GM19025 (cell line): ENCODE results near the gene RAB21.

Experiments used
- ATAC-seq: cut with Tn5 transposase; IDR thresholded peaks from one replicate; pipeline ENCODE4 v1.9.1; 2021; ENCODE audit warnings: mild to moderate bottlenecking, low read depth, moderate library complexity; ENCODE audit not compliant: unreplicated experiment

RAB21 gene, protein sequence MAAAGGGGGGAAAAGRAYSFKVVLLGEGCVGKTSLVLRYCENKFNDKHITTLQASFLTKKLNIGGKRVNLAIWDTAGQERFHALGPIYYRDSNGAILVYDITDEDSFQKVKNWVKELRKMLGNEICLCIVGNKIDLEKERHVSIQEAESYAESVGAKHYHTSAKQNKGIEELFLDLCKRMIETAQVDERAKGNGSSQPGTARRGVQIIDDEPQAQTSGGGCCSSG

DNA sequence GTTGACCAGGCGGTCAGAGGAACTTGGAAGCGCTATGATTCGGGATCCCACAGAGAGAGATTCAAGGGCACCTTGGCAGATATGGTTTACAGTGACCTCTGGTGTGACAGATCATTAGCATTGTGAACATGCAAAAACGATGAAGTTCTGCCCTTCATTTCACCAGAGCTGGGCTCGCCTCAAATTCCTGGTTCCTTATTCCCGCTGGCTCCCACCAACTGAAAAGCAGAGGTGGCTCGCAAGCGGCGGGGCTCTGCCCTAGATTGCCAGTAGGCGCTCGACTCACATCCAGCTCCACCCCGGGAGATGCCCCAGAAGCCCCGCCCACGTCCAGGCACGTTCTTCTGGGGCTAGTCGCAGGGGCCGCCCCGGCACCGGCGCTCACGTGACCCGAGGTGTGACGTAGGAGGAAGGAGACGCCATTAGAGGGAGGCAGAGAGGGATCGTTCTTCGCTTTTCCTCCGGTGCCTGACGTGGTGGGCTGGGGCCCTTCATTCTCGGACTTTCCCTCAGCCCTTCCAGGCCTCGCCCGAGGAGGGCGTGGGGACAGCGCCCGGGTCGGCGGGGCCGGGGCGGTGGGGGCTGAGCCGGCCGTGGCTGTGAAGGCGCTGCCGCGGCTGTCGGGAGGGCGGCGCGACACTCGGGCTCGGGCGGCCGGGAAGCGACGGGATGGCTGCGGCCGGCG lies at the start of gene RAB21:
RAB21 (plus strand) TSS at position 403 of the 685 bp plus-strand sequence; CDS start at position 670, 267 bp downstream.
- ATAC-seq = peak; percentile 87

DNA sequence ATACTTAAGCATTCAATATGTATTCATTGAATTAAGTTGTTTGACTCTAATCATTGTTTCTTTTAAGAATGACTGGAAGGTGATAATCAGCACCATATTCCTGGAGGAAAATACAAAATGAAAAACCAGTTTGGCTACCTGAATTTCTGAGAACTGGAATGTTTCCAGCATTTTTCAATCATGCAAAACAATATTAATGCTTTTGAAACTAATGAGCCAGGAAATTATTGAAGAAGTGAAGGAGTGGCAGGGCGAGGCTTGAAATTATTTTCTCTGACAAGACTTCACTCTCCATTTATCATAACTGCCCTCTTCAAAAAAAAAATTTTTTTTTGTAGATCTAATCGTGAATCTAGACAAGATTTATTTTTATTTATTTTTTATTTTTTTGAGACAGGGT lies 49.7 kb upstream of the RAB21 start:
- ATAC-seq = no peak

DNA sequence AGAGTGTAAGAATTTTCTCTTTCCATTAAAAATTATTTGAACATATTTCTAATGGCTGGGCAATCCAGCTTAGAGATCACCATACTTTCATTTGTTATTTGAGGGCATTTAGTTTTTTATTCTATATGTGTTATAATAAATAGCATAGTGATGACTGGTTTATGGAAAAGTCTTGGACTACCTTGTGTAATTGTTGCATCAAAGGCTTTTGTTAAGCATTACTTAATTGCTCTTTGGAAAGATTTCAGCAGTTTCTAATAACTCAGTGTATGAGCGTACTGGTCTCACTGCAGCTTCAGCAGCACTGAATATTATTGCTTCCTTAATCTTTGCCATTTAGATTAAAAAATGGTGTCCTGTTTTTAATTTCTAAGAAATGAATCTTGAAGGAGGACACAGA lies 46.0 kb upstream of the RAB21 start:
- ATAC-seq = no peak

DNA sequence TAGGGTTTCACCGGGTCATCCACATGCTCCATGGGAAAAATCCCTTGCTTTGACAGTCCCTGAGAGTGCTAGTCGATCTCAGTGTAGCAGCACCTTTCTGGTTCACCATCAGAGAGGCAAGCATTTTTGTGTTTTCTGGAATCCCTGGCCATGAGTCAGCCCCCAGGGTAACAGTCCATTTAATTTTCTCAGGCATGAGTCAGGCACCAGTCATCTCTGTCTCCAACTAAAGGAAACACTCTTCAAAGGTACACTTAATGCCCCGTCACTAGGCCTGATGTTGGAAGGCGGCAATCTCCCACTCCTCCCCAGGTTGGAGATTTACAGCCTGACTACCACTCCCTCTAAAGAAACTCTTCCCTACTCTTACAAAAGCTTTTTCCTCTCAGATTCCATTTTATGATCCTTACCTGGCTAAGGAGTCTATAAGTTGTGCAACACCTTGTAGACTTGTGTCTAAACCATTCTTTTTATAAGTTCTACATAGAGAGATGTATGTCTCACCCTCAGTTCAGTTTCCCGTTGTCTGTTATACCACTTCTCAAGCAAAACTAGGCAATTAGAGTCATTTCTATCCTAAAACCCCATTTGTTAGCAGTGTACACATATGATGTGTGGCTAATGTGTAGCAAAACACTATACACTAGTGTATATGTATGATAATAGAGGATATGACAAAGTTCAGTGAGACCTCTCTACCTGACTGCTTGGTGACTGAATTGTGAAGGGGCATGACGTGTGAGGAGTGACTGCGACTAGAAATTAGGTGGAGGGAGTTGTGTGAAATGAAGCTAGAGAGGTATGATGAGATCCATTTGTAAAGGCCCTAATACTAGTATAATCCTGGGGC lies 44.2 kb upstream of the RAB21 start:
- no peak for ATAC-seq

DNA sequence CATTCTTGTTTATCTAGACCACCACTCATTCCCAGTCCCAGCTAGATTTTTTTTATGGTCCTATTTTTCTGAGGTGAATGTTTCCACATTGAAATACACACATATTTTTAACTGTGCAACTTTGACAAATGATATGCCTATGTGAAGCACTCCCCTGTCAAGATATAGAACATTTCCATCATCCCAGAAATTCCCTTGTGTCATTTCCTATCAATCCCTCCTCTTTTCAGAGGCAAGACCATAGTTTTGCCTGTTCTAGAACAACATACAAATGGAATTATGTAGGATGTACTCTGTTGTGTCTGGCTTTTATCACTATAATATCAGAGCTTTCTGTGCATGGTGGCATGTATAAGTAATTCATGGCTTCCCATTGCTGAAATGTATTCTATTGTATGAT lies 36.1 kb upstream of the RAB21 start:
- no peak for ATAC-seq

DNA sequence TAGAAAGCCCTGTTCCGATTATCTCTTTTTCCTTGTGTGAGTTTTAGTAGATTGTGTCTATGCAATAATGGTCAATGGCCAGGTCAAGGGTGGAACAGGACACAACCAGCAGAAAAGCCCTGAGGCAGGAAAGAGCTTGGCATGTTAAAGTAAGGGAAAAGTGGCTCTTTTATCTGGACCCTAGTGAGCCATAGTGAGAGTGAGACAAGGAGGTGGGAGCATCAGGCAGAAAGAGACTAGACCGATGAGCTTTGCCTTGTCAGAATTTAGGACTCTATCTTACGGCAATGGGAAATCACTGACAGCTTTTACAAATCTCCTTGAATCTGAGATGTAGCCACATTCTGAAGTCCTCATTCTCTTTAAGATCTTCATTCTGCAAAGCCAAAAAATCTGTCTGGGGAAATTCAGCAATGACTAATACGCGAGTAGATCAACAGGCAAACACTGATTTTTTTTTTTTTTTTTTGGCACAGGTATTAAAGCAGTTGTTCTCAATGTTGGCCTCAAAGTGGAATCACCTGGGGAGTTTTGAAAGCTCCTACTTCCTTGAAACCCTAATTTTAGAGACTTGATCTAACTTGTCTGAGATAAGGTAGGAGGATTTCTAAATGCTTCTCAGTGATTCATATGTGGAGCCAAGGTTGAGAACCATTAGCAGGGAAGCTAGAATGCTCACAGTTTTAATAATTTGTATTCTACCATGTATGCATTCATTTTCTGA lies 34.9 kb upstream of the RAB21 start:
- ATAC-seq = no peak

DNA sequence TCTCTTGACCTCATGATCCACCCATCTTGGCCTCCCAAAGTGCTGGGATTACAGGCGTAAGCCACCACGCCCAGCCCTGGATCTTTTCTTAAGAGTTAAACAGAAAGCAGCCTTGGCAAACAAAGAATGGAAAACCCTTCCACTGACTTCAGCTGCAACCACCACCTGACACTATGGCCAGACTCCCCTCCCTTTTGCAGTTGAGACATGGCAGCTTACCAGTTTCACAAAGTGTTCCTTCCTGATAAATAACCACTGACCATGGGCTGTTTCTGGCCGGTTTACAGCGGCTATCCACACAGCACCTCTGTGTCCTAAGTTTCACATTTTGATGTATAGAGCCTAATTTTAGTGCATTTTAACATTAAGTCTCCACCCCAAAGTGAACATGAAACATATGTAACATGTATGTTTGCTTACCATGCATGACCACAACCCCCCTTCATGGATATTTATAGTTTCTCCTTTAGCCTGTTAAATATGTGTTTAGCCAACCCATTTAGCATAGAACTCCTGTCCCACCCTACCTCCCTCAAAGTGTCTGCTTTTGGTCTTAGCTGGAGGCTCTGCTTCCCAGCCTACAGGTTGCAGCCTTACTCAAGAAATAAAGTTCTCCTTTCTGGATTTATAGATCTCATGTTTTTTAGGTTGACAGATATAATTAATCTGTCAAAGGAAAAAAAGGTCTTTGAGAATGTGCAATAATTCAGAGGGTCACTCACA lies 32.7 kb upstream of the RAB21 start:
- no peak for ATAC-seq

DNA sequence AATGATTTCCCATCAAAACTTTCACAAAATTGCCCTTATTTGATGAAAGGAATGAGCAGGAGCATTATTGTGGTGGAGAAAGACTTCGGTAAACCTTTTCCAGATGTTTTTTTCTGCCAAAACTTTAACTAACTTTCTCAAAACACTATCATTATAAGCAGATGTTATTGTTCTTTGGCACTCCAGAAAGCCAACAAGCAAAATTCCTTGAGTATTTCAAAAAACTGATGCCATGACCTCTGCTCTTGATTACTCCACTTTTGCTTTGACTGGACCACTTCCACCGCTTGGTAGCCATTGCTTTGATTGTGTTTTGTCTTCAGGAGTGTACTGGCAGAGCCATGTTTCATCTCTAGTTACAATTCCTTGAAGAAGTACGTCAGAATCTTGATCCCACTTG lies 29.7 kb upstream of the RAB21 start:
- ATAC-seq = no peak

DNA sequence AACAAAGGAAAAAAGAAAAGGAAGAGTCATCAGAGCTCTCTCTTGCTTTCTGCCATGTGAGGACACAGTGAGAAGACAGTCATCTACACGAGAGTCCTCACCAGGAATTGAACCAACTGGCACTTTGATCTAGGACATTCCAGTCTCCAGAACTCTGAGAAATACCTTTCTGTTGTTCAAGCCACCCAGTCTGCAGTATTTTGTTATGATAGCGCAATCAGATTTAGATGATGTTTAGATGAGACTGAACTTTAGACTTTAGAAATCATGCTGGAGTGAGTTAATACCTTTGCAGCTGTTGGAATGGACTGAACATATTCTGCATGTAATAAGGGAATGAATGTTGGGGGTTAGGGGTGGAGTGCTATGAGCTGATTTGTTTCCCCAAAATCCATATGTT lies 28.1 kb upstream of the RAB21 start:
- no peak for ATAC-seq

DNA sequence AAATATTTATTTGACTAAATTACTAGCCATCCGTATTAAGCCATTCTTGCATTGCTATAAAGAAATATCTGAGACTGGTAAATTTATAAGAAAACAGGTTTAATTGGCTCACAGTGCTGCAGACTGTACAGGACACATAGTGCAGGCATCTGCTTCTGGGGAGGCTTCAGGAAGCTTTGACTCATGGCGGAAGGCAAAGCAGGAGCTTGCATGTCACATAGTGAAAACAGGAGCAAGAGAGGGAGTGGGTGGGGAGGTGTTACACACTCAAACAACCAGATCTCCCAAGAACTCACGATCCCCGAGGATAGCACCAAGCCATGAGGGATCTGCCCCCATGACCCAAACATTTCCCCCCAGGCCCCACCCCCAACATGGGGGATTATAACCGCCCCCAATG lies 26.7 kb upstream of the RAB21 start:
- no peak for ATAC-seq

DNA sequence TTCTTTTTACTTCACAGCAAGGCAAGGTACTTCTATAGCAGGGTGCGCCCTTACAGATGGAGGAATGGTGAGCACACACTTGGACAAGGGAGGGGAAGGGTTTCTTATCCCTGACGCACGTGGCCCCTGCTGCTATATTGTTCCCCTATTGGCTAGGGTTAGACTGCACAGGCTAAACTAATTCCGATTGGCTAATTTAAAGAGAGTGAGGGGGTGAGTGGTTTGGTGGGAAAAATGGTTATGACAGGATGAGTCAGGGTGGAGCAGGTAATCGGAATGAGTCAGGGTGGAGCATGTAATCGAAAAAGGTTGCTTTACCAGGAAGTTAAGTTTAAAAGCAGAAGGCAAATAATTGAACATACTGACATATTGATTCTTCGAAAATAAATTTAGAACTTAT lies 23.7 kb upstream of the RAB21 start:
- ATAC-seq = no peak

DNA sequence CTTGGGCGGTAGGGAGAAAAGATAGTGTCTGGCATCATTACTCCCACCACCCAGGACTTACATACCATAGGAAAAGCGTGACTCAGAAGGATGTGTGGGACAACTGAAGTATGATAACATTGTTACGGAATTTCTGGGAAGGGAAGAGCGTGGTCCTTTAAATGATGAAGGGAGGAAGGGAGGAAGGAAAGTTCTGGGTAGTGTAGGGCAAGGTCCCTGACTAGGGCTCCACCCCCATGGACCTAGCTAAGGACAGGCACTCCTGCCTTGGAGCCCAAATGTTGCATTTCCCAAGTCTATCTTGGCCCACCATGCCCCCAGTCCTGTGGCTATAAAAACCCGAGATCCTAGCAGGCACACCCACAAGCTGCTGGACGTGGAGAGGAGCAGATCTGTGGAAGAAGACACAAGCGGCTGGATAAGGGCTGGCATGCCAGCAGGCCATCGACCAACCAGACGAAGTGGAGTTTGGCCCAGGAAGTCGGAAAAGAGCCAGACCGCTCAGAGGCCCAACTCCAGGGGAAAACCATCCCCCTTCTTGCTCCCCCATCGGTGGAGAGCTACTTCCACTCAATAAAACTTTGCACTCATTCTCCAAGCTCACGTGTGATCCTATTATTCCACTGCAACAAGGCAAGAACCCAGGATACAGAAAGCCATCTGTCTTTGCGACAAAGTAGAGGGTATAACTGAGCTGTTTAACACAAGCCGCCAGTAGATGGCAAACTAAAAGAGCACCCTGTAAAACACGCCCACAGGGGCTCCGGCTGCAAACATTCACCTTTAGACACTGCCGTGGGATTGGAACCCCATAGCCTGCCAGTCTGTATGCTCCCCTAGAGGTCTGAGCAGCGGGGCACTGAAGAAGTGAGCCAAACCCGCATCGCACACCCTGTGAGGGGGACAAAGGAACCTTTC lies 23.0 kb upstream of the RAB21 start:
- peak; percentile 81 for ATAC-seq

DNA sequence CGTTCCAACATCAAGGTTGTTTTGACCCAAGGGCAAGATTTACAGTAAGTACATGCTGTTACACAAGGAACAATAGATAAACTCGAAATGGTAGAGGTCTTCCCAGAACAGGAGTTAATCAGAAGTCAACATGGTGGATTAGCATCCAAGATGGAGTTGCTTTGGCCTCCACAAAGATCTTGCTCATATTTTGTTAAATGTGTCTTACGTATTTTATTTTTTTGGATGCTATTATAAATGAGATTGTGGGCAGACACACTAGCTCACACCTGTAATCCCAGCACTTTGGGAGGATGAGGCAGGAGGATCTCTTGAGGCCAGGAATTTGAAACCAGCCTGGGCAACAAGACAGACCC lies 22.3 kb upstream of the RAB21 start:
- ATAC-seq = peak; percentile 32

DNA sequence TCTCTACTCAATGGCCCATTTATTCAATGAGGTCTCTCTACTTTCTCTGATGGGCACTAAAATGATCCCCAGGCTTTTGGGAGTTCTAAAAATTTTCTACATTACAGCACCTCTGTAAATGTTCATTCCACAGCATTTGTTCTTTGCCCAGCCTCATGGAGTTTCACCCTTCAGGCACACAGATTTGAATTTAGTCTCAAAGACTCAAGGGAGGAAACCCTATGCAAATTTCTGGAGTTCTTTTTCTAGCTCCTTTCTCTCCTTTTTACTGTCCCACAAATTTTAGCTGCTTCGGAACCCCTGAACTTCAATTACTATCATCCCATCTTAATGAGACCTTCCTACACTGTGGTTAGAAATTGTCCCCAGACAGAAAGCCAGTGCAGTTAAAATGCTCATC lies 17.5 kb upstream of the RAB21 start:
- ATAC-seq = no peak

DNA sequence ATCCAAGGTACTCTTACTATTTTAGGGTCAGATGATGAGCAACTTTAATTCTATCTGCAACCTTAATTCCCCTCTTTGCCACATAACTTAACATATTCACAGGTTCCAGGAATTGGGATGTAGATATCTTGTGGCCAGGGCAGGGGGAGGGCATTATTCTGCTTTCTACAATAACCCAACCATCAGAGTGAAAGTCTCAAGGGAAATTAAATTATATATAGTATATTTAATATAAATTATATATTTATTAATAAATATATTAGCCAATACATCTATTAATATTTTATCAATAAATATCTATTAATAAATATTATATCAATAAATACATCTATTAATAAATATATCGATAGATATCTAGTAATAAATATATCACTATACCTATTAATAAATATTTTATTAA lies 11.7 kb upstream of the RAB21 start:
- ATAC-seq = no peak

DNA sequence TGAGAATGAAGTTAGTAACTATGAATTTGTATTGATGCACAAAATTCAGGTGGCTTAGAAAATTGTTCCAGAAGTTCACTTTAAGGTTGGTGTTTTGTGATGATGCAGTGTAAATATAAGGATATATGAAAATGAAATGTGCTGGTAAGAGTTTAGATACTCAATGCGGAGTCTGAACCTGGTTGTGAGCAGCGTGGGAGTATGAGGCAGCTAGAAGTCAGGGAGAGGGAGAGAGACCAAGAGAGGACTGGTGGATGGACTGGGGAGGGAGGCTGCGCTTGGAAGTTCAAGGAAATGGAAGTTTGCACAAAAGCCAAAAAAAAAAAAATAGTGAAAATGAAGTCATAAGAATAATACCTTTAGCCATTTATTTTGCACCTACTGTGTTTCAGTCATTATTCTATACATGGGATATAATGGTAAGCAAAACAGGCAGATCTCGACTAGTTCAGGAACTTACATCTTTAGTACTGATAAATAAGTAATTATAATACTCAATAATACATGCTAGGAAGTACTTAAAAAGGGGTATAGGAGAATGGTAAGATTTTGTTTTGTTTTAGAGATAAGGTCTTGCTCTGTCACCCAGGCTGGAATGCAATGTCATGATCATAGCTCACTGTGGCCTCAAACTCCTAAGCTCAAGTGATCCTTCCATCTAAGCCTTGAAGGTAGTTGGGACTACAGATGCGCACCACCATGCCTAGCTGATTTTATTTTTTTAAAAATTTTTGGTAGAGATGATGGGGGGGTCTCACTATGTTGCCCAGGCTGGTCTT lies 10.0 kb upstream of the RAB21 start:
- no peak for ATAC-seq

DNA sequence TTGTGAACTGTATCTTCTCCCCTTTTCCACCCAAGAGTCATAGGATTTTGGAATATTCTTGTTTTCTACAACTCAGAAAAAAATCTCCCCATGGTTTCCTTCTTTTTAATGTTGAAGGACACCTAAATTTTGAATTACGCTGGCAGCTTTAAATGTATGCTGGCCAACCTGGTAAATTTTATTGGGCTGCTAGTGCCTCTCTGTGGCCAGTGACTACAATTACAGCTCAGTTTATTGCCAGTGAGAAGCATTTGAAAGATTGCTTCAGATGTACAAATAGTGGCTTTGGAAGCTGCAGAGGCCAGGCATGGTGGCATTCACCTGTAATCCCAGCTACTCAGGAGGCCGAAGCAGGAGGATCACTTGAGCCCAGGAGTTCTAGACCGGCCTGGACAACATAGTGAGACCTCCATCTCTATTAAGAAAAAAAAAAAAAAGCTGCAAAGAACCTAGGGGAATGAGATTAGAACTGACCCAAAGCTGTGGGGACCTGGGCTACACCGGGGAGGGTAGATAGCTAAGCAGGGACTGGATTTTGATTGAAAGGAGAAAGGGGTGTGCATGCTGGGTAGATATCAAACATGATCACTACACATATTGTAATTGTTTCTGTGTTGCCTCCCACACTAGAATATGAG lies 7.6 kb upstream of the RAB21 start:
- peak; percentile 84 for ATAC-seq
